ENCODE measurements around the gene COPS2.
"Not testable (repeated sequence)": the region's sequence is repeated elsewhere in the genome, so short reads cannot be mapped to it uniquely, and the experiment has no call there.

- not testable (repeated sequence) for TF ChIP-seq CTCF (IDR thresholded peaks at IDR 0.05); EZH2 (IDR thresholded peaks at IDR 0.05; ENCODE audit: borderline replicate concordance, insufficient read depth, low read depth, low read length, poor library complexity, severe bottlenecking)
Observed at GRCh38 chr15:49074589-49075287, 80.7 kb downstream of the COPS2 start.

All from B cell (primary cell).